ENCODE measurements around the gene IZUMO4.
"Not testable (repeated sequence)": the region's sequence is repeated elsewhere in the genome, so short reads cannot be mapped to it uniquely, and the experiment has no call there.

Gene IZUMO4

DNA sequence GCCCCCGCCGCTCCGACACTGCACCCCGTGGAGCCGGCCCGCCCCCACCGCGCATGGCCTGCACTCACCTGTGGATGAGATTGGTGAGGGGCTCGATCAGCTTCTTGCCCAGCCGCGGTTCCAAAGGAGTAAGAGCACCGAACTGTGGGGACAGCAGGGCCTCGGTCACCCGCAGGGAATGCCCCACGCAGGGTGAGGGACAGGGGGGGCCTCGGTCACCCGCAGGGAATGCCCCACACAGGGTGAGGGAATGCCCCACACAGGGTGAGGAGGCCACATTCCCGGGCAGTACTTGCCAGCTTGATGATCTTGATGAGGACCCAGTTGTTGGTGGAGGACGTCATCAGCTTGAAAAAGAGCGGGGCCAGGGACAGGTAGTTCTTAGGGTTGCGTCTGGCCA, 32.3 kb downstream of the IZUMO4 start:
- DNase-seq: no peak

GRCh38 chr19:2129486-2129885, 32.8 kb downstream of the IZUMO4 start:
- no peak for DNase-seq

DNA sequence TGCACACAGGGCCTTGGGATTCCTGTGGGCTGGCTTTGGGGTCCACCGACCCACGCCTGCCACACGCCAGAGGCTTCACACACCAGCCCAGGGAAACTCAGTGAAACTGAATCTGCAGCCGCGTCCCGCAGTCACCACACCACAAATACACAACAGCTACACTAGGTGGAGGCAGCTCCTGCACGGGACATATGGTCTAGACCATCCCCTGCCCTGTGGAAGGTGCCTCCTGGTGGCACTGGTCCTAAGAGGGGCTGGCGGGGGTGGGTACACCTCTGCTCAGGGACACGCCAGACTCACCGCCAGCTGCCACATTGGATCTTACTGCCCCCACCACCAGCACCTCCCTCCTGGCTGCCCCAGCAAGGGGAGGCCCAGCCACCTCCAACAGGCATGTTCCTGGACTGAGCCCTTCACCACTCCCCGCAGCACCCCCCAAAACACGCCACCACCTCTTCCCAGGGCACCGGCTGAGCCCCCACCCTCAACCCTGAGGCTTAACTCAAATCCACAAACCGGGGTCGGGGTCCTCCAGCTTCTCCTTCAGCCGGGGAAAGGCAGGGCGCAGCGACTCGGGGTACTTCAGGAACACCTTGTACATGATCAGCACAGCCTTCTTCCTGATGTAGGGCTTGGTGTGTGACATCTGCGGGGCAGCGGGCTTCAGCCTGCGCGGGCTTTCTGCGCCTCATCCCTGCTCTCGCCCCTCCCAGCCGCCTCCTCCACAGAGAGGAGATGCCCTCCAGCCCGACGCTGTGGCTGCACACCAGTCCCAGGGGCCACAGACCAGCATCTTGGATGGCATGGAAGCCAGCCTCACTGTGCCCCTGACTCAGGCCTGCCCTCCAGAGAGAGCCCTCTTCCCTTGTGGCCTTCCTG, 33.4 kb downstream of the IZUMO4 start:
- no peak for DNase-seq

- DNase-seq: not testable (repeated sequence)
Measured at GRCh38 chr19:2131012-2131975, 34.6 kb downstream of the IZUMO4 start.

- DNase-seq: no peak
Measured at GRCh38 chr19:2132191-2132590, 35.5 kb downstream of the IZUMO4 start.

DNA sequence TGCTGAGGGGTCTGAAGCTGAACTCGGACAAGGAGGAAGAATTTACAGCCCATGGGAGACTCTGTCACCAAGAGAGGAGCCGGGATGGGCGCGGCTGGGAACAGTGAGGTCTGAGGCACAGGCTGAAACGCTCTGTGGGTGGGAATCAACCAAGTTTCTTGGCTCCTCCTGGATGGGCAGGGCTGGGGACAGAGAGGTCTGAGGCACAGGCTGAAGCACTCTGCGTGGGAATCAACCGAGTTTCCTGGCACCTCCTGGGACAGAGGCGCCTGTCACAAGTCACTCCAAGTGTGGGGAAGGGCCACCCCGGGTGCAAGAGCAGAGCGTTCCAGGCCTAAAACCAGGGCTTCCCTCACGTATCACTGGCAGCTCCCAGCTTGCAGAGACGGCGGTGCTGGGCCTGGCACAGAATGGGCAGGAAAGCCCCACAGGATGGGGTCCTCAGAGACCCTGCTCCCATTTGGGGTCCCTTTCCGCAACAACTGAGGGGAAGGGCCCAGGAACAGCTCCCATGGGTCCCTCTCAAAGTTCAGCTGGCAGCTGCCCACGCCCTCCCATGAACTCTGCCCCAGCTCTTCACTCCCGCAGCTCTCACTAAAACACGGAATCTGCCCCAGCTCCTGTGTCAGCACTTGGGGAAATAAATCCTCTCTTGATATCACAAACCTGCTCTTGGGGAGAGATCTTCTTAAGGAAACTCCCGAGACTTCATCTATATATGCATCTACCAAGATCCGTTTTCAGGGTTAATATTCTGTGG, 36.2 kb downstream of the IZUMO4 start:
- DNase-seq: no peak

DNA sequence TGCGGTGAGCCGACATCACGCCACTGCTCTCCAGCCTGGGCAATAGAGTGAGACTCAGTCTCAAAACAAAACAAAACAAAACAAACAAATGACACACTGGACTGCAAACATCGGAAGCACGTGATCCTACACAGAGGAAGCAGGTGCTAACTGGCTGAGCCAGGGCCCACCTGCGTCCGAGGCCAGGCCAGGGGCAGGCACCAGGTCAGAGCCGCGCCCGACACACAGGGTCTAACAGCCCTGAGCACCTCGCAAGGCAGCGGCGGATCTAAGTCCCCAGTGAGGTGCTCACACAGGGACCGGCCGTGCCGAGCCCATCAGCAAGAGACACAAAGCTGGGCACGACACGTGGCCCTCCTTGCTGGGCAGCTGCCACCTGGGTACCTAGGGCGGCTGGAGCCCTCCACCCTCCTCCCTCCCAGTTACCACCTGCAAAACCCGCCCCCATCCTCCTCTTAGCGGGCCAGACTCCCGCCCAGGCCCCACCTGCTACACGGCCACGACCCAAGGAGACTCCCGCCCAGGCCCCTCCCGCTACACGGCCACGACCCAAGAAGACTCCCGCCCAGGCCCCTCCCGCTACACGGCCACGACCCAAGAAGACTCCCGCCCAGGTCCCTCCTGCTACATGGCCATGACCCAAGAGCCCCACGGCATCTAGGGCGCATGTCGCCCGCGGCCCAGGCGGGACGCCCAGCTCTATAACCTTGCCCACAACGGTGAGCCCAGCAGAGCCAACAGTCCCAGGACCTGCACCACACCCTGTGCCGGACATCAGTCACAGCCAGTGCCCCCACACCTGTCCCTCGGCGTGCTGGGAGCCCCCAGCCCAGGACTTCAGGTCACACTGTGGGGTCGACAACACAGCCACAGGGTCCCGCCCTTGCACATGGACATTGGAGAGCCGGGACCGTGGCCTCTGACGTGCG, 39.0 kb downstream of the IZUMO4 start:
- no peak for DNase-seq

GRCh38 chr19:2136796-2137195, 40.1 kb downstream of the IZUMO4 start:
- no peak for DNase-seq

DNA sequence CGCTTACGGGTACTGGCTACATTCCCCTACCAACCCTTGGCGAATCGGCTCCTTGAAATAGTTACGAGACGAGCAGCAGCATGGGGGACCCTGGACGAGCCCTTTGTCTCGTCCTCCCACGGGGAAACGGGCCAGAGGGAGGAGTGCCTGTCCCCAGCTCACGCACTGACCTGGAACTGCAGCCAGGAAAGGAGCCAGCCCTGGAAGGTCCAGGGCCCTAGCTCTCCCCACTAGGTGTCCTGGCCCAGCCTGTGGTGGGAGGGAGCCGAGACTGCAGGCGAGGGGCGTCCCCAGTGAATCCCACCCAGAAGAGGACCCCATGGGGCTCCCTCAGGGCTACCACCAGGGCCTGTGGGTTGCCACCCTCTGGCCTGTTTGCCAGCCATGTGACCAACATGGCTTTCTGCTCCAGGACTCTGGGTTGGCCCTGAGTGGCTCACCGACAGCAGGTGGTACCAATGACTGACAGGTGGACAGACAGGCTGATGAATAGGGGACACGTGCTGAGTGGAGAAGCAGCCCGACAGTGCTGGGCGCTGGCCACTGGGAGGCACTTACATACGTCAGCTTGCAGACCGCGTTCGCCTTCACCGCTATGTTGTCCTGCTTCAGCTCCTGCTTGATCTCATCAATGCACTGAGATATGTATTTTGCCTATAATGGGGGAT, 41.5 kb downstream of the IZUMO4 start:
- no peak for DNase-seq

DNA sequence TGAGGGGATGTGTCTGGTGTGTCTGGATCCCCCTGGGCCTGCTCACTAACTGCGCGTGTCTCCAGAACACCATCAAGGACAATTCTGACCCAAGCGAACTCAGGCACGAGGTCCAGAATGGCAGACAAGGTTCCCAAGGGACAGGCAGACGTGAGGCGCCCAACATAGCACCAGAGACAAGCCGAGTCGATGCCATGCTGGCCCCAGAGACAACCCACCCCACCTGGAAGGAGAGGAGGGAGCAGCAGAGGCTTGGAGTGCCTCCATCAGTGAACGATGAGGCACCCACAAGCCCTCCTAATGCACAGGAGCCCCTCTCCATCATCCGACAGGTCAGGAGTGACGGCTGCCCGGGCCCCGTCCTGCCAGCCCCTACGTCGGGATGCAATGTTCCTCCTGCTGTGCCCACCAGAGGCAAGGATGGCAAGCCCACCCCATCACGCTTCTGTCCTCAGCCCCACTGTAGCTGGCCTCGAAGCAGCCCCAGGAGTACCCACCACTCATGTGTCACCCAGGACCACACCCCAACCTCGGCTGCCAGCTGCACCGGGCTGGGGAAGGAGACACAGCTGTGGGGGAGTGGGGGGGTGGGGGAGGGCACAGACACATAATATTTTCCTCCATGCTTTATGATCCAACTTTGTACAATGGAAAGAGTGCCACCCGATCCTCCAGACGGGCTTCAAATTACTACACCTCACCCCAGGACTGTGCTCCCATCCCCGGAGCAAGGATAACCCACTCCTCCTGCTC, 42.8 kb downstream of the IZUMO4 start:
- DNase-seq: no peak

GRCh38 chr19:2140138-2140569, 43.4 kb downstream of the IZUMO4 start:
- no peak for DNase-seq

DNA sequence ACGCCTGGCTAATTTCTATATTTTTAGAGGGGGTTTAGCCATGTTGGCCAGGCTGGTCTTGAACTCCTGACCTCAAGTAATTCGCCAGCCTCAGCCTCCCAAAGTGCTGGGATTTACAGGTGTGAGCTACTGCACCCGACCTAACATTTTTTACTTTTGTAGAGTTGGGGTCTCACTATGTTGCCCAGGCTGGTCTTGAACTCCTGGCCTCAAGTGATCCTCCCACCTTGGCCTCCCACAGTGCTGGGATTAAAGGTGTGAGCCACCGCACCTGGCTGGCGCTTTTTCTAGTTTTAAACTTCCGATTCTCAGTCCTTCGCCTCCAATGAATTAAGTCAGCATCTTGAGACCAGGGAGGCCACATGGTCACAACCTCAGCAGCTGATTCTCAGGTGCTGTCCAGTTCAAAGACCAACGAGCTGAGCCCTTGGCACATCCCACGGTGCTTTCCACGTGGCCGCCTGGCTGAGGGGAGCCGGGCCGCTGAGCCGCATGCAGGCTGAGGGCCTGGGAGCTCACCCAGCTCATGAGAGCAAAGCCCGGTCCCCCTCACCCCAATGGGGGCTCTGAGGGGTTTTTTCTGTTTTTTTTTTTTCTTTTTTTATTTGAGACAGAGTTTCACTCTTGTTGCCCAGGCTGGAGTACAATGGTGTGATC, 45.6 kb downstream of the IZUMO4 start:
- DNase-seq: no peak

- DNase-seq: no peak
Measured at GRCh38 chr19:2144190-2144589, 47.5 kb downstream of the IZUMO4 start.

DNA sequence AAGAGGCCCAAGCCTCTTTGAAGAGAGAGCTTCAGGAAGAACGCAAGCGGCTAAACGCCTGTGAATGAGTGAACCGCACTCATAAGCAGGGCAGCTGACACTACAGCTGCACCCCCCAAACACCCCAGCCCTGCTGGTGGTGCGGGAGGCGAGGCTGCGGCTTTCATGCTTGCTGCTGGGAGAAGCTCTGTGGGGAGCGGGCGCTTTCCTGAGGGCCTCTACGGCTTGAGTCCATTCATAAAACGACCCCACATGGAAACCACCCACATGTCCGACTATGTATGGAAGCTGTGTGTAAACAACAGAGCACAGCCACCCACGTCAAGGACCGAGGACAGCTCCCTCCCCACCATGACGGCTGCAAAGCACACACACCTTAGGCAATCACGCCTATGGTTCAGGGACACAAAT, 49.1 kb downstream of the IZUMO4 start:
- DNase-seq: no peak

DNA sequence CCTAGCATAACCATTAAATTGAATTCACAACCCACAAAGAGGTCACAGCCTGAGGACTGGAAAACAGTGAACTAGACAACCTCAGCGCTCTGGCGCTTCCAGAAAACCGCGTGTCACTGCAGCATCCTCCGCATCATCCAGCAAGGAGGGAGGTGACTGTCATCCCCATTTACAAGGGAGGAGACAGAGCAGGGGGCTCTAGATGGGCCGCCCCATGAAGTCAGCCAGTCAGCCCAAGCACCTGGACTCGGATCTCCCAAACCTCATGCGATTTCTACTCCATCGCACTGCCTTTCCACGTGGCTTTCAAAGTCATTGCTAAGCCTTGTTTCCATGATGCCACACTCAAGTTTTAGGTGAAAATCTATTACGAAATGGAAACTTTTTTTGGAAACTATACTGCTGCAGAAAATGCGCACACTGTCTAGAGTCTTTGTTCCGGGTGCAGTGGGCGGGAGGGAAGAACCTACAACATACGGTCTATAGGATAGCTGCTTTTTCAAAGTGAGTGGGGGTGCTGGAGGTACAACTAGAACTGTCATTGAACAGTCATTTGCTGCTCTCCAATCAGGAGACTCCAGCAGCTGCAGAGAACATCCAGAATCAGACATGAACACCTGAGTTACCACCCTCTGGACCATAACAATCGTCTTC, 51.9 kb downstream of the IZUMO4 start:
- peak; percentile 78 for DNase-seq

Measured in MV-4-11 (cell line).